Fibroblast of skin of left quadriceps (primary cell): ENCODE results near the gene STK39.

Source experiments
- DNase-seq, 2 experiments: peaks; one replicate each; pipeline ENCODE4 v3.0.0-alpha.2; 2013; ENCODE audit warnings: low read depth in 2 of 2

STK39 gene

GRCh38 chr2:168006498-168006897 lies 240.9 kb downstream of the STK39 start:
- DNase-seq = no peak

GRCh38 chr2:168005586-168005985 lies 241.8 kb downstream of the STK39 start:
- no peak for DNase-seq

GRCh38 chr2:168003876-168004275 lies 243.5 kb downstream of the STK39 start:
- no peak for DNase-seq

GRCh38 chr2:168002021-168002553 lies 245.3 kb downstream of the STK39 start:
- peak in 1 of 2 experiments; percentile 13 for DNase-seq

GRCh38 chr2:167992278-167992677 lies 255.1 kb downstream of the STK39 start:
- no peak for DNase-seq

- DNase-seq = no peak
Measured at GRCh38 chr2:167990062-167990461, 257.3 kb downstream of the STK39 start.

GRCh38 chr2:167988296-167988695 lies 259.1 kb downstream of the STK39 start:
- no peak for DNase-seq

- DNase-seq = no peak
Measured at GRCh38 chr2:167987558-167987957, 259.8 kb downstream of the STK39 start.

- no peak for DNase-seq
Measured at GRCh38 chr2:167987026-167987425, 260.4 kb downstream of the STK39 start.

- no peak for DNase-seq
Measured at GRCh38 chr2:167986223-167986622, 261.2 kb downstream of the STK39 start.

GRCh38 chr2:167981945-167982344 lies 265.4 kb downstream of the STK39 start:
- no peak for DNase-seq

GRCh38 chr2:167980439-167980838 lies 267.0 kb downstream of the STK39 start:
- DNase-seq = no peak

- no peak for DNase-seq
Measured at GRCh38 chr2:167972746-167973145, 274.6 kb downstream of the STK39 start.

- no peak for DNase-seq
Measured at GRCh38 chr2:167972020-167972419, 275.4 kb downstream of the STK39 start.

- DNase-seq = no peak
Measured at GRCh38 chr2:167966937-167967913, 280.2 kb downstream of the STK39 start.

- DNase-seq = no peak
Measured at GRCh38 chr2:167965907-167966761, 281.3 kb downstream of the STK39 start.

- DNase-seq = no peak
Measured at GRCh38 chr2:167964650-167965413, 282.6 kb downstream of the STK39 start.

GRCh38 chr2:167963899-167964649 lies 283.3 kb downstream of the STK39 start:
- no peak for DNase-seq

- no peak for DNase-seq
Measured at GRCh38 chr2:167962436-167963226, 284.8 kb downstream of the STK39 start.

GRCh38 chr2:167961536-167962048 lies 285.8 kb downstream of the STK39 start:
- no peak for DNase-seq
